Nephron progenitor cell (in vitro differentiated cells): Measurements from ENCODE around the gene HIKESHI.

Experiments used
- DNase-seq: peaks from one replicate; pipeline ENCODE4 v3.0.0; 2021
- H3K27ac Mint-ChIP-seq: 2 replicates; pipeline ENCODE4 v1.8.0; 2021; ENCODE audit warnings: mild to moderate bottlenecking, moderate library complexity, mixed read lengths
- H3K27me3 Mint-ChIP-seq: 2 replicates; pipeline ENCODE4 v1.8.0; 2021; ENCODE audit warnings: mild to moderate bottlenecking, low read depth, mixed read lengths; ENCODE audit not compliant: poor library complexity
- H3K36me3 Mint-ChIP-seq: 2 replicates; pipeline ENCODE4 v1.8.0; 2021; ENCODE audit warnings: low read depth, mixed read lengths
- H3K4me1 Mint-ChIP-seq: 2 replicates; pipeline ENCODE4 v1.8.0; 2021; ENCODE audit warnings: mixed read lengths
- H3K4me3 Mint-ChIP-seq: 2 replicates; pipeline ENCODE4 v1.8.0; 2021; ENCODE audit warnings: mild to moderate bottlenecking, moderate library complexity, mixed read lengths
- H3K9me3 Mint-ChIP-seq: 2 replicates; pipeline ENCODE4 v1.8.0; 2021; ENCODE audit warnings: mild to moderate bottlenecking, moderate library complexity, mixed read lengths
- CTCF ChIP-seq: fragments of 200-600 bp; sonication (generic); IDR thresholded peaks from 2 replicates; pipeline ENCODE4 v1.5.0; 2021; ENCODE audit warnings: antibody characterized with exemption

HIKESHI gene

DNA sequence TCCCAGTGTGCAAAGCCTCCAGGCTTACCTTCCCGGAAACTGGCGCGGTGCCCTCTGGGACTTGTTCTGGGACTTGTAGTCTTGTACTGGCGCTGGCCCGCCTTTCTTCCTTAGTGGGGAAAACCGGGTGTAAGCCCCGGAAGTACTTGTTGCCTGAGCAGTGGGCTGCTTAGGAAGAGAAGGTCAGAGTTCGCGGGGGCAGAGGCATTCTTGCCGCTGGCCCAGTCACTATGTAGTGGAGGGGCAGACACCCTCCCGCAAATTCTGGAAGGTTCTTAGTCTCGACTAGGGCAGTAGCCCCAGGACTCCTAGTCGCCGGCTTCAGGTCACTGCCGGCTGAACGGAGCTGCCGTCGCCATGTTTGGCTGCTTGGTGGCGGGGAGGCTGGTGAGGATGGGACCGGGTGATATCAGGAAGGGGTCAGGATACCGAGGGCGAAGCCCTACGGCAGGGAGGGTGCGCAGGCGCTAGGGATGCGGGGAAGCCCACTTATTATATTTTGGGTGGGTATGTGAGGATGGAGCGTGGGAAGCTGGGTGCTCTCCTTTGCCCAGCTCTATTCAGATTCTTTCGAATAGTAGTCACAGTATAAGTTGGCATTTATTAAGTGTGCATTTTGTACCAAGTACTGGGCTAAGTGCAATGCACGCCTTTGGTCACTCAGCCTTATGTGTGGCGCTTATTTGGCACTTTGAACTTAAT lies at the start of gene HIKESHI:
HIKESHI (plus strand) TSS at position 149 of the 702 bp plus-strand sequence; CDS start at position 358, 209 bp downstream.
- peaks cover 3% of the 10 kb centered on the region for H3K9me3 Mint-ChIP-seq
- peaks cover 10% of the 10 kb centered on the region for H3K27me3 Mint-ChIP-seq
- no peak for TF ChIP-seq CTCF
- peak; percentile 89 for DNase-seq
- H3K4me1 Mint-ChIP-seq, result peaks cover 31% of the 10 kb centered on the region
- peaks cover 15% of the 10 kb centered on the region for H3K36me3 Mint-ChIP-seq
- peak within 1 kb of the TSS; percentile 99 for H3K27ac Mint-ChIP-seq
- H3K4me3 Mint-ChIP-seq, result peak within 1 kb of the TSS; percentile 100

DNA sequence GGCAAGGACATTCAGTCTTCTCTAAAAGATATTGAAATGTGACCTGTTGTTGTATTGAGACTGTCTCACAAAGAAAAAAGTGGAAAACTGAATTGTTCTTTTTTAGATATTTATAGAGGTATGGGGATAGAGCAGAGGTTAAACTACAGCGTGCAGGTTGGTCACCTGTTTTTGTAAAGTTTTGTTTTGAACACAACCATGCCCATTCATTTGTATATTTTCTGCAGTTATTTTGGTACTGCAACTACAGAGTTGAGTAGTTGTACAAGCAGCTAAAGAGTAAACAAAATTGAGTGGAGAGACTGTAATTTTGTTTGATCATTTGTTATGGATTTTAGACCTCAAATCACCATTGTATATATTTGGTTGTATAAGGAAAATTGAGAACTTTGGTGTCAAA lies 46.1 kb upstream of the HIKESHI start:
- H3K36me3 Mint-ChIP-seq, result peaks cover 56% of the 10 kb centered on the region
- DNase-seq, result no peak
- no peak overlapping the region for H3K27ac Mint-ChIP-seq
- TF ChIP-seq CTCF, result no peak
- no peaks in the 10 kb centered on the region for H3K27me3 Mint-ChIP-seq
- no peaks in the 10 kb centered on the region for H3K9me3 Mint-ChIP-seq
- no peaks in the 10 kb centered on the region for H3K4me1 Mint-ChIP-seq
- H3K4me3 Mint-ChIP-seq, result no peak overlapping the region

- peak overlapping the region; percentile 68 for H3K27ac Mint-ChIP-seq
- DNase-seq, result no peak
- H3K4me1 Mint-ChIP-seq, result no peaks in the 10 kb centered on the region
- H3K27me3 Mint-ChIP-seq, result no peaks in the 10 kb centered on the region
- H3K4me3 Mint-ChIP-seq, result no peak overlapping the region
- H3K36me3 Mint-ChIP-seq, result peaks cover 59% of the 10 kb centered on the region
- TF ChIP-seq CTCF, result no peak
- no peaks in the 10 kb centered on the region for H3K9me3 Mint-ChIP-seq
These were observed 45.4 kb upstream of the HIKESHI start for GRCh38 chr11:86256608-86257007.

DNA sequence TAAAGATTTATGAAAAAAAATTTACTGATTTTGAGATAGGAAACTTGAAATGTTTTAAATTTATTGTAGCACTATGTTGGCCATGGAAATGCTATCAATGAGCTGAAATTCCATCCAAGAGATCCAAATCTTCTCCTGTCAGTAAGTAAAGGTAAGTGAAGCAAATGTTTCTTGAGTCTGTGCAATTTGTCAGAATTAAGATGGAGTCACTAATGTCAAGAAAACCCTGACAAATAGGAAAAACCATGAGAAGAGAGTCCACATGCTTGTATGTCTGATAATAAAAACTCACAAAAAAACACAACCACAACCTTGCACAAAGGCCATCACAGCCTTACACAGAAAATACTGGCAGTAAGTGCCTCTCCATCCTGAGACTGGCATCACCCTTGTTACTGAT lies 44.6 kb upstream of the HIKESHI start:
- TF ChIP-seq CTCF, result no peak
- Mint-ChIP-seq H3K4me1 (no peaks in the 10 kb centered on the region), H3K27ac (no peak overlapping the region), H3K4me3 (no peak overlapping the region), H3K27me3 (no peaks in the 10 kb centered on the region), H3K36me3 (peaks cover 62% of the 10 kb centered on the region), H3K9me3 (no peaks in the 10 kb centered on the region)
- DNase-seq, result no peak

DNA sequence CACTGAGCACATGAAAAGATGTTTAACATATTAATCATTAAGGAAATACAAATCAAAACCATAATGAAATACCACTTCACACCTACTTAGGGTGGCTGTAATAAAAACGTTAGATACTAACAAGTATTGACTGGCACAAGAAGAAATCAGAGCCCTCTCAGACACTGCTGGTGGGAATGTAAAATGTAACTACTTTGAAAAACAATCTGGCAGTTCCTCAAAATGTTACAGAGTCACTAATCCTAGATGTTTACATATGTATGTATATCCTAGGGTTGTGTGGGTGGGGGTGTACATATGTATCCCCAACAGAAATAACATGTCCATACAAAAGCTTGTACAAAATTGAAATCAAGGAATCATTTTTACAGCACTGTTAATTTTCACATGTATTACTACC lies 42.3 kb upstream of the HIKESHI start:
- H3K4me1 Mint-ChIP-seq, result no peaks in the 10 kb centered on the region

More for the DNA sequence above, 42.3 kb upstream of the HIKESHI start:
- Mint-ChIP-seq H3K4me3 (no peak overlapping the region), H3K27ac (no peak overlapping the region), H3K36me3 (peaks cover 81% of the 10 kb centered on the region), H3K9me3 (peaks cover 7% of the 10 kb centered on the region), H3K27me3 (no peaks in the 10 kb centered on the region)
- TF ChIP-seq CTCF, result no peak
- no peak for DNase-seq
